ENCODE results near the gene NIM1K.
A peak's percentile ranks its signal among the peaks of the same experiment; 100 is the strongest.
"Not testable (repeated sequence)": the region's sequence is repeated elsewhere in the genome, so short reads cannot be mapped to it uniquely, and the experiment has no call there.

NIM1K gene

GRCh38 chr5:43191740-43192557, at the start of gene NIM1K:
TSS of gene NIM1K (plus strand) at chr5:43192225. CDS start at chr5:43245776, 53,551 bp downstream.
- peak; percentile 55 to 73 (median 62) for DNase-seq

DNA sequence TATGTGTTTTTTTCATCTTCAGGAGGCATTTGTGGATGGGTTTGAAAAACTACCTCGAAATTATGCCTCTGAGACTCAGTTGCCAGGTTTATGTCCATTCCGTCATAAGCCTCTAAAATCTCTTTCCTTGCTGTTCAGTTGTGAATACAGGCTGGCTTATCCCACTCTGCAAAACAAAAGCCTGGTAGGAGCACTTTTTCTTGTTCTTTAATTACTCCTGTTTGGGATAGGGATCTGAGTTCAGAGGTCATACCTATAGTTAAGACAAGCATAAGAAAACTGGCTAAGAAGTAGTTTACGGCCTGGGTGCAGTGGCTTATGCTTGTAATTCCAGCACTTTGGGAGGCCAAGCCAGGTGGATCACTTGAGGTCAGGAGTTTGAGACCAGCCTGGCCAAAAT, 47.0 kb upstream of the NIM1K start:
- DNase-seq: no peak

GRCh38 chr5:43146958-43147357, 45.1 kb upstream of the NIM1K start:
- no peak for DNase-seq

DNA sequence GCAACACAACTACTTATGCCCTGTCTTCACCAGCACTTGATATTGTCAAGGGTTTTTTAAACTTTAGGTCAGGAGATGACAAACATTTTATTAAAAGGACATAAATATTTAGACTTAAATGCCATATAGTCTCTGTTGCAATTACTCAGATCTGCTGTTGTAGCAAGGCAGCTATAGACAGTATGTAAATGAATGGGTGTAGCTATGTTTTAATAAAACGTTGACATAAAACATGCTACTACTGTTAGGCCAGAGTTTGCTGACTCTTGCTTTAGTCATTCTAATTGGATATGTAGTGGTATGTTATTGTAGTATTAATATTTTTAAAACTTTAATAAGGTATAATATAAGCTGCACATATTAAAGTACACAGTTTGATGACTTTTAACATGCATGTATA, 43.6 kb upstream of the NIM1K start:
- no peak for DNase-seq

GRCh38 chr5:43149231-43149630, 42.8 kb upstream of the NIM1K start:
- no peak for DNase-seq

DNA sequence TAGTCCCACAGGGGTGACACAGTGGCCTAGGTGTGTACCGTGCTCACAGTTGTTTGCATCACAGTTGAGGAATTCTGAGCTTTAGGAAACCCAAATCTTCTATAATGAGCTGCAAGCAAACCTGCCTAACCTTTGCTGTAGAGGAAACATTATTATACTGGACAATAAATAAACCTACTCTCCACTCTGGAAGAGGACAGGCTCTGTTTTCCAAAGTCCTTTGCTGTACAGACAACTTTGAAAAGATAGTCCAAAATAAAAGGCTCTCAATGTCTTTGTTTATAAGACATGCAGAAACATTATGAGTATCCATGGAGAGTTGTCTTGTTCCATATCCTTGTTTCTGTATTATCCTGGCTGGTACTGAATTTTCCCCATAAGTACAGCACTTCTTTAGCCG, 42.0 kb upstream of the NIM1K start:
- no peak for DNase-seq

- no peak for DNase-seq
Measured at GRCh38 chr5:43150748-43151147, 41.3 kb upstream of the NIM1K start.

DNA sequence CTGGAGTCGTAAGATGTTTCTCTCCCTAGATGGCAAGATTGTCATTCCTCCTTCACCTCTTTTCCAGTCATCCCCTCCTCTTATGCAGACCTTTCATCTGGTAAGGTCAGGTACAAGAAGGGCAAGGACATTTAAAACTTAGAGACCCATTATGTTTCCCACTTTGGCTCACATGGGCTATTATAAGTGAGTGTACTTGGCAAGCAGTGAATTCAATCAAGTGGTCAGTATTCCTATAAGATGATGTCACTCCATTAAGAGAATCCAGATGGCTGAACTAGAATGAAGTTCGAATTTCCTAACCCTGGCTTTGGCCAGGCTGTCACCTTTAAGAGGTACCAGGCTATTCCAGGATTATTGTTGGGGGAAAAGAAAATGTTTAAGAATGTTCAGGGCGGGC, 39.1 kb upstream of the NIM1K start:
- DNase-seq: no peak

DNA sequence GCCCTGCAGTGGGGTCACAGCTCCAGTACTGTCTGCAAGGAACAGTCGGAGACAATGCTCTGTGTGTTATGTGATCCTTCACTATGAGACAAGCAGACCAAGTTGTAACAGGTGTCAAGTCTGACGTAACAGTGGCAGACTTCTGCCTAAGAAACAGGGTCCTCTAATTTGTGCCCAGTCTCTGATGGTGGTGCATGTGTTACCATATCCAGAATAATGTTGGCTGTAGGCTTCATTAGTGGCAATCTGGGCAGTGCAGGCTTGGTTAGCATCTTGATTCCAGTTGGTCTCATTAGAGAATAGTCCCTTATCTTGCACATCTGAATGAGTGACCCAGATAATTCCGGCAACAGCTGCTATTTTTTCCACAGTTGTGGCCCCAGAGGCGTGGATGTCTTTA, 37.6 kb upstream of the NIM1K start:
- no peak for DNase-seq

- DNase-seq: no peak
Measured at GRCh38 chr5:43155394-43156096, 36.5 kb upstream of the NIM1K start.

- DNase-seq: no peak
Measured at GRCh38 chr5:43156388-43156787, 35.6 kb upstream of the NIM1K start.

- no peak for DNase-seq
Measured at GRCh38 chr5:43157068-43157467, 35.0 kb upstream of the NIM1K start.

DNA sequence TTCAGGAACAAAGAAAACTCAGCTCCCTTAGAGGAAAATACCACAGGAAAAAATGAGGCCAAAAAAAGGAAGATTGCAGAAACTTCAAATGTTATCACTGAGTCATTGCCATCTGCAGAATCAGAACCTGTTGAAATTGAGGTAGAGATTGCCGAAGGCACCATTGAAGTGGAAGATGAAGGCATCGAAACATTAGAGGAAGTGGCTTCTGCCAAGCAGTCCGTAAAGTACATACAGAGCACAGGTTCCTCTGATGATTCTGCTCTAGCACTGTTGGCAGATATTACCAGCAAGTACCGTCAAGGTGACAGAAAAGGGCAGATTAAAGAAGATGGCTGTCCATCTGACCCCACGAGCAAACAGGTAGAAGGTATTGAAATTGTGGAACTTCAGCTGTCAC, 30.8 kb upstream of the NIM1K start:
- no peak for DNase-seq

DNA sequence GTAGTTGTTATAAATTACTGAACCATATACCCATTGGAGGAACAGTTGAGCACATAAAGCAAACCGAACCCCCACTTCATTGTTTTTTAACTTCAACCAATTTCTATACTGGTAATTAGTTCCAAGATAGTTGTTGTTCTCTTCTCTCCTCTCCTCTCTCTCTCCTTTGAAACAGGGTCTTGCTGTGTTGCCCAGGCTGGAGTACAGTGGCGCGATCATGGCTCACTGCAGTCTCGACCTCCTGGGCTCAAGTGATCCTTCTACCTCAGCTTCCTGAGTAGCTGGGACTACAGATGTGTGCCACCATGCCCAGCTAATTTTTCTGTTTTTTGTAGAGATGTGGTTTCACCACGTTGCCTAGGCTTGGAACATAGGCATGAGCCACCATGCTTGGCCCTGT, 27.2 kb upstream of the NIM1K start:
- DNase-seq: not testable (repeated sequence)

DNA sequence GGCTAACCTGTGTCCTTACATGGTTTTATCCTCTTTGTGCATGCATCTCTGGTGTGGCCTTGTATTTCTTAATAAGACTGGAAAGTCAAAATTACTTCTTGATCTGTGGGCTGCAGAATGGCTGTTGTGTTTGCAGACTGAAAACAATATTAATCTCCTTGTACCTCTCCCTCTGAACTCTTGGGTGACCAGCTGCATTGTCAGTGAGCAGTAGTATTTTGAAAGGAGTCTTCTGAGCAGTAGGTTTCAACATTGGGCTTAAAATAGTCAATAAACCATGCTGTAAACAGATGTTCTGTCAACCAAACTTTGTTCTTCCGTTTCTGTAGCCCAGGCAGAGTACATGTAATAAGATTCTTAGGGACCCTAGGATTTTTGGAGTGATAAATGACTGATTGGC, 26.7 kb upstream of the NIM1K start:
- DNase-seq: no peak

GRCh38 chr5:43168175-43168574, 23.9 kb upstream of the NIM1K start:
- DNase-seq: no peak

DNA sequence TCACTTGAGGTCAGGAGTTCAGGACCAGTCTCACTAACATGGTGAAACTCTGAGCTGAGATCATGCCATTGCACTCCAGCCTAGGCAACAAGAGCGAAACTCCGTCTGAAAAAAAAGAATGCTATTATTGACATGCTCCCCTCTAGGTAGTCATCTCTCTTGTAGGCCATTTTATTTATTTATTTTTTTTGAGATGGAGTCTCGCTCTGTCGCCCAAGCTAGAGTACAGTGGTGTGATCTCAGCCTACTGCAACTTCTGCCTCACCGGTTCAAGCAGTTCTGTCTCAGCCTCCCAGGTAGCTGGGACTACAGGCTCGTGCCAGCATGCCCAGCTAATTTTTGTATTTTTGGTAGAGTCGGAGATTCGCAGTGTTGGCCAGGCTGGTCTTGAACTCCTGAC, 20.6 kb upstream of the NIM1K start:
- DNase-seq: no peak

DNA sequence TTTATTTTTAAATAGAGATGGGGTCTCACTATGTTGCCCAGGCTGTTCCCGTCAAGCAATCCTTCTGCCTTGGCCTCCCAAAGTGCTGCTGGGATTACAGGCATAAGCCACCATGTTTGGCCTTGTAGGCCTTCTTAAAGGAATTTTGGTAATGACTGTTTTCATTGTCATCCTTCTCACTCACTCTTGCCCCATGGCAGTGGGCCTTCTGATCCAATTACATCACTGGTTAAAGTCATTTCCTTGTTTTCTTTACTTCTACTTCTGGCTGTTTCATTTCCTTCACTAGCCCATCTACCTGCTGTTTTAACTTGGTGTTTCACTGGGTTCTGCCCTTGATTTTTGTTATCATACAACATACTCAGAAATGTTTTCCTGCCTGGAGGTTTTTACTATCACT, 20.1 kb upstream of the NIM1K start:
- DNase-seq: no peak

DNA sequence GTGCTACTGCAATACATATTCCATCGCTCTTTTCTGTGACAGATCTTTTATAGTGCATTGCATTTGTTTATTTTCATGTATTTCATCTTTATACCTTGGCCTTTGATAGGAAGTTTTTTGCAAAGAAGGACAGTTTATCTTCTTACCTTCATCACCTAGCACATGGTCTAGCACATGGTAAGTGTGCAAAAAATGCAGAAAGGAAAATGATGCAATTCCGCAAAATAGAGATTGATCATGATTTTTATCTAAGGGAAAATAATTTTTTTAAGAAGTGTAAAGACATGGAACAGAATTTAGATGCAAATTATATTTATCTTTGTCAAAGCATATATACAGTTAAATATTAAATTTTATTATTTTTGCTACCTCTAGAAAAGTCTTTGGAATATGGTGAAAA, 19.2 kb upstream of the NIM1K start:
- no peak for DNase-seq

DNA sequence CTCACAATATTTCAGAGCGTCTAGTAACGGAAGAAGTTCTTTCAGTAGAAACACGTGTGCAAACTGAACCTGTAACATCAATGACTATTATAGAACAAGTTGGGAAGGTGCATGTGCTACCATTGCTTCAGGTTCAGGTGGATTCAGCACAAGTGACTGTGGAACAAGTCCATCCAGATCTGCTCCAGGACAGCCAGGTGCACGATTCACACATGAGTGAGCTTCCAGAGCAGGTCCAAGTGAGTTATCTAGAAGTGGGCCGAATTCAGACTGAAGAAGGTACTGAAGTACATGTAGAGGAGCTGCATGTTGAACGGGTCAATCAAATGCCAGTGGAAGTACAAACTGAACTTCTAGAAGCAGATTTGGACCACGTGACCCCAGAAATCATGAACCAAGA, 17.4 kb upstream of the NIM1K start:
- DNase-seq: no peak

- DNase-seq: no peak
Measured at GRCh38 chr5:43179836-43180235, 12.2 kb upstream of the NIM1K start.

DNA sequence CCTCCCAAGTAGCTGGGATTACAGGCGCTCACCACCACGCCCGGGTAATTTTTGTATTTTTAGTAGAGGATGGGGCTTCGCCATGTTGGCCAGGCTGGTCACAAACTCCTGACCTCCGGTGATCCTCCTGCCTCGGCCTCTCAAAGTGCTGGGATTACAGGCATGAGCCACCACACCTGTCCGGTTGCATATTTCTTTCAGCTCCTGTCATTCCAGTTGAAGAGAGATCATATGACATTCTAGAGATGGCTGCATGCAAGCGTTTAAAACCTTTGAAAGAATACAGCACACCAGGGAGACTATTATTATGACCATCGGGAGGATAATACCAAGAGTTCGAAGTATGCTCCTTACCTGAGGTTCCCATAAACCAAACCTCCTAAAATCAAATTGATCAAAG, 9.6 kb upstream of the NIM1K start:
- DNase-seq: no peak

- not testable (repeated sequence) for DNase-seq
Measured at GRCh38 chr5:43183101-43183500, 8.9 kb upstream of the NIM1K start.

- DNase-seq: peak in 1 of 3 donors; percentile 24
Measured at GRCh38 chr5:43190755-43191603, 1.0 kb upstream of the NIM1K start.
